Skeletal muscle cell (primary cell): Measurements from ENCODE around the gene CTSF.
"Not testable (repeated sequence)": the region's sequence is repeated elsewhere in the genome, so short reads cannot be mapped to it uniquely, and the experiment has no call there.

Experiments
- DNase-seq: peaks from one replicate; pipeline ENCODE4 v3.0.0-alpha.2; 2010; ENCODE audit warnings: low read depth
- H3K4me3 ChIP-seq: 2 replicates; pipeline ENCODE4 v1.5.1; 2011; ENCODE audit warnings: low read depth, mild to moderate bottlenecking, control low read depth, low read length, moderate library complexity

CTSF gene

DNA sequence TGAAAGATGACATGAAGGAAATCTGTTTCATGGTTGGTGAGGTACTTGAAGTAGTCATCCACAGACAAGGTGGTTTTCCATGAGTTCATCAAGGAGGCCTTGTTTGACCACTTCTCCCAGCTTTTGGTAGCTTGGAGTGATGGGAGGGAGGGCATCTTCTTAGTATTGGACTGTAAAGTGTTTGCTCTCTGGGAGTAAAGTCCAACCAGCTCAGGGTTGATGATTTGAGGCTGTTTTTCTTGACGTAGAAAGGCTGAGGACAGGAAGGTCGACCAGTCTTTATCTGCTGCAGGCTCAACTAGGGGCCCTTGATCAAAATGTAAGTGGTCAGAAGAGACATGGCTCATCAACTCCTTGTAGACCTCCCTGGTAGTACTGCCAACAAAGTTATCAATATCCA lies 22.8 kb upstream of the CTSF start:
- no peak for DNase-seq
- no peak overlapping the region for H3K4me3 ChIP-seq

DNA sequence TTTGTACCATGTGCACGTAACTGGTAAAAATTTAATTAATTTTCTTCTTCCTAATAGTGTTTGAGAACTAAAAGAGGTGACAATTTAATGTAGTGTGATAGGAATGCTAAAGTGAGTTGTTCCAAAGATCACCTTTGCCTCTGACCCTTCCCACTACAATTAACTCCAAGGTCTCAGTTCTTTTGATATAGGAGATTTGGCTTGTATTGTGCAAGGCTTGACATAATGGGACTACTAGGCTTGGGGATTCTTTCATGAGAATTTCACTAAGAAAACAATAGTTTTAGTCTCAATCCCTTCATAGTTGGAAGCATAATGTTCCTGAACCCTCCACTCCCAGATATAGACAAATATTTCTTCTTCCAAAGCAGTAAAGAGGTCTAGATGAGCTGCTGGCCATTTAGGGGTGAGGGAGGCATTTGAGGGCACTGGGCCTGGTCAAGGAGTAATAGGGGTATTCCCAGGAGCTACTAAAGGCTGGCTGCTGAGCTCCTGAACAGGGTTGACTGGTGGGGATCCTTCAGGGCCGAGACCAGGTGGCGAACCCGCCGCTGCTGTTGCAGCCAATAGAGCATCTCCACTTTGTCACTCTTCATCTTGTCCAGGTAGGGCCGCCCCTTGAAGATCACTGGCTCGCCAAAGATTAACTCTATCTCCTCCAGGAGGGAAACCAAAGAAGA lies 21.7 kb upstream of the CTSF start:
- no peak overlapping the region for H3K4me3 ChIP-seq
- no peak for DNase-seq

DNA sequence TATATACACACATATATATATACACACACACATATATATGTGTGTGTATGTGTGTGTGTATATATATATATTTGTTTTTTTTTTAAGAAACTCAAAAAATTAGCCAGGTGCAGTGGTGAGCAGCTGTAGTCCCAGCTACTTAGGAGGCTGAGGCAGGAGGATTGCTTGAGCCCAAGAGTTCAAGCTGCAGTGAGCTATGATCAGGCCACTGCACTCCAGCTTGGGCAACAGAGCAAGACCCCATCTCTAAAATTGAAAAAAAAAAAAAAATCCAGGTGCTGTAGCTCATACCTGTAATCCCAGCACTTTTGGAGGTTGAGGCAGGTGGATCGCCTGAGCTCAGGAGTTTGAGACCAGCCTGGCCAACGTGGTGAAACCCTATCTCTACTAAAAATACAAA lies 20.9 kb upstream of the CTSF start:
- DNase-seq, H3K4me3 ChIP-seq: not testable (repeated sequence)

DNA sequence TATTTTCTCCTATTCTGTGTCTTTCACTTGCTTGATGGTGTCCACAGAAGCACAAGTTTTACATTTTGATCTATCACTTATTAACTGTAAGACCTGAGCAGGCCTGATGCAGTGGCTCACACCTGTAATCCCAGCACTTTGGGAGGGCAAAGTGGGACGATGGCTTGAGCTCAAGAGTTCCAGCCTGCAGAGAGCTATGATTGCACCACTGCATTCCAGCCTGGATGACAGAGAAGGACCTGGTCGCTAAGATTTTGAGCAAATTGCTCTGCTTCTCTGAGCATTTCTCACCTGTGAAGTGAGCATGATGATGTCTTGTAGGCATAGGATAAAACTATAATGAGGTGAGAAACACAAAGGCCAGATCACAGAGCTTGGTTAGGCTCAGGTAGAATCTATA lies 17.7 kb upstream of the CTSF start:
- no peak for DNase-seq
- no peak overlapping the region for H3K4me3 ChIP-seq

DNA sequence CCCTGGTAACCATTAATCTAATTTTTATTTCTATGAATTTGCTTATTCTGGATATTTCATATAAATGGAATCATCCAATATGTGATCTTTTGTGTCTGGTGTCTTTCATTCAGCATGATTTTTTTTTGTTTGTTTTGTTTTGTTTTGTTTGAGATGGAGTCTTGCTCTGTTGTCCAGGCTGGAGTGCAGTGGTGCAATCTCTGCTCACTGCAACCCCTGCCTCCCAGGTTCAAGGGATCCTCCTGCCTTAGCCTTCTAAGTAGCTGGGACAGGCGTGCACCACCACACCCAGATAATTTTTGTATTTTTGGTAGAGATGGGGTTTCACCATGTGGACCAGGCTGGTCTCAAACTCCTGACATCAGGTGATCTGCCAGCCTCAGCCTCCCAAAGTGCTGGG lies 17.0 kb upstream of the CTSF start:
- DNase-seq: not testable (repeated sequence)

DNA sequence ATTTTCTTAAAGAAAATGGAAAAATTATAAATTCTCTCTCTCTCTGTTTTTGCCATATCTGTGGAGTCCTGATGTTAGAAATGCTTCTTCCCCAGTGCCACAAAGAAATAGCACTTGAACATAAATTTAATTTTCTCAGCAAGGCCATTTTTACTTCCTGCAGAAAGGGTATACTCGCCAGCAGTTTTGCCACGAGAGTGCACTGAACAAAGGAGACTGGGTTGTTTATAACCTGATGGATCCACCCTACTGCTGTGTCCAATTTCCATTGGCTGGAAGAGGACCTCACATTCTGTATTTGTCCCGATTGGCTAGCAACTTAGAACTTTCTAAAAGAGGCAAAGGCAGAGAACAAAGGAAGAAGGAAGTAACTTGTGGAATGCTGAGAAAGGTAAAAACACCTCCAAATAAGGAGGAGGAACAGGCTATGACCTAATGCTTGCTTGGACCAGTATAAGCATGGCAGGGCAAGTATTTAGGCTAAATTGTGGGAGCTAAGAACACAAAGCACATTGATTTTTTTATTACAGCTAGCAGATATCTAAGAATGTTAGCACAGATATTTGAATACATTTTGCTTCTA lies 14.2 kb upstream of the CTSF start:
- not testable (repeated sequence) for DNase-seq, H3K4me3 ChIP-seq

More for the DNA sequence above, 17.0 kb upstream of the CTSF start:
- H3K4me3 ChIP-seq: not testable (repeated sequence)

DNA sequence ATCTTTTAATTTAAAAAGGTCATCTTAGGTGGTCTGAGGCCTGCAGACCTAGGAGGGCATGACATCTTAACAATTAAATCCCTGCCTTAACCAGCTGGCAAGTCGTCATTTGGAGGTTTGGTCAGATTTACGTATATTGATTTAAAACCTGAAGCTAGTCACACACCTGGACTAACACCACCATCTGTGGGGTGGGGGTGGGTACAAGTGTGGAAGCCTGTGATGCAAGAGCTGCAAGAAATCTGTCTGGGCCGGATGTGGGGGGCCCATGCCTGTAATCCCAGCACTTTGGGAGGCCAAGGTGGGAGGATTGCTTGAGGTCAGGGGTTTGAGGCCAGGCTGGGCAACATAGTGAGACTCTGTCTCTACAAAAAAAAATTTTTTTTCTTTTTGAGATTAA lies 12.9 kb upstream of the CTSF start:
- no peak for DNase-seq
- H3K4me3 ChIP-seq: no peak overlapping the region

DNA sequence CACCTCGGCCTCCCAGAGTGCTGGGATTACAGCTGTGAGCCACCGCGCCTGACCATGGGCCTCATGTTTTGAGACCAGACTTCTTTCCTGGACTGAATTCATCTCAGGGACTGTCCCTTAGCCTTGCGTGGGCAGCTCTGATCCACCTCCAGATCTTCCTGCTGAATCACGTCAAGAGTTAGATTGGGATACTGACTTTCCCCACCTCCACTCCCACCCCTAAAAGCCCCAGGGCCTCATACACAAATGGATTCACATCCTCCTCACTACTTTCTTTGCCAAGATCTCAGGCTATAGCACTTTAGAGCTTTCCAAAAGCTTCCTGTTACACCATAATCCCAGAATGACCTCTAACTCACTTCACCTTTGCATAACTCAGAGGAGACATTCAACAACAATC lies 12.4 kb upstream of the CTSF start:
- peak; percentile 75 for DNase-seq
- no peak overlapping the region for H3K4me3 ChIP-seq

DNA sequence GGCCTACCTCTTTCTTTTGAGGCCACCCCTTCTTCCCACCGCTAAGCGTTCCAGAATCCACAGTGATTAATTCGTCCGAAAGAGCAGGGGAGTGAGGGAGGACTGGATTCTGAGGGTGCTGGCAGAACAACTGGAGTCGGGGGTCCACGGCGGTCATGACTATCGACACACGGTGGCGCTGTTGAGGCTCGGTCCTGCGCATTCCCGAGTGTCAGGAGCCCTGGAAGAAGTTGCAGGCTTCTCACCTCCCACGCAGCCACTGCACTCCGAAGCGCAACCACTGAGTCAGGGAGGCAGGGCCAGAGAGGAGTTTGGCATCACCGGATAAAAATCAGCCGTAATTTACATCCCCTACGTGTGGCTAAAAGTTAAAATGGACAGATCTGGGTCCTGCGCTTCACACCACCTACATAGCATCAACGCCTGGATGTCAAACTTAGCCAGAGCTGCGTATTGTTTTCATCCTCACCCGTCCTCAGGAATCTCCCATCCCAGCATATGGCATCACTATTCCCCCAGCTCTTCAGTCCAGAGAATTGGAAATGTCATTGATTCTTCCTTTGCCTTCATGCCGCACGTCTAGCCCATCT lies 10.7 kb upstream of the CTSF start:
- DNase-seq: peak; percentile 49
- H3K4me3 ChIP-seq: no peak overlapping the region

DNA sequence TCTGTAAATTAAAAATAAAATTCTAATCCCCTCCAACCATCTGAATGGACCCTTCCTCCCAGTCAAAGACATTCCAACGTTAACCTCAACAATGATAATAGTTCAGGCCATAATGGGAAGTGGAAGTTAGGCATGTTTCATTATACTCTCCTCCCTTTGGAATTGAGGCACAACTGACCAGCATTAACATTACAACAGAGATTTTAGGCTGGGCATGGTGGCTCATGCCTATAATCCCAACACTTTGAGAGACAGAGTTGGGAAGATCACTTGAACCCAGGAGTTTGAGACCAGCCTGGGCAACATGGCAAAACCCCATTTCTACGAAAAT lies 2.4 kb upstream of the CTSF start:
- no peak for DNase-seq
- H3K4me3 ChIP-seq: no peak overlapping the region

DNA sequence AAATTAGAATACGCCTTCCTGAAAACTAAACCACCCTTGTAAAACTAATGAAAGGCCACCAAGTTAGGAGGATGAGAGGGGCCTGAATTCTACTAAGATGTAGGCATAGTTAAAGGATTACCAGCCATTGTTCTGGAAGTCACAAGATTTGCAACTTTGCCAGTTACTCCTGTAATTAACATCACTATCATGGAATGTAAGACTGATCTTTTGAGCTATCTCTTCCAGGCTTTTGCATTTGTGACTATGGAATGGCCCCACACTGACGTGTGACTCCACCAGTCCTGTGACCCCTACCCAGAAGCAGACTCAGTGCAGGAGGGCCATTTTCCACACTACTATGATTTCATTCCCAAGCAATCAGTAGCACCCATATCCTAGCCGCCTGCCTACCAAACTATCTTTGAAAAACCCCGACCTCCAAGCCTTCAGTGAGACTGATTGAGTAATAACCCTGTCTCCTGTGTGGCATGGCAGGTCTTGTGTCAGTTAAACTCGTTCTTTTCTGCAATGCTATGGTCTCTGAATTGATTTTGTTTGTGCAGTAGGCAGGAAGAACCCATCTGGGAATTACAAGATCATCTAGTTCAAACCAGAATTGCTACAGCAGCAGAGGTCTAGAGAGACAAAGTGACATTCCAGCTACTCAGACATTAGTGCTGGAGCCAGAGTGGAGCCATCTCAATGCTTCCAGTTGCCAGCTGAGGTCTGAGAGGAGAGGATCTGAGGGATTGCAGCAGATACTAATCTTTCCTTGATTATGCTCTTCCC lies 1.9 kb upstream of the CTSF start:
- no peak overlapping the region for H3K4me3 ChIP-seq

DNA sequence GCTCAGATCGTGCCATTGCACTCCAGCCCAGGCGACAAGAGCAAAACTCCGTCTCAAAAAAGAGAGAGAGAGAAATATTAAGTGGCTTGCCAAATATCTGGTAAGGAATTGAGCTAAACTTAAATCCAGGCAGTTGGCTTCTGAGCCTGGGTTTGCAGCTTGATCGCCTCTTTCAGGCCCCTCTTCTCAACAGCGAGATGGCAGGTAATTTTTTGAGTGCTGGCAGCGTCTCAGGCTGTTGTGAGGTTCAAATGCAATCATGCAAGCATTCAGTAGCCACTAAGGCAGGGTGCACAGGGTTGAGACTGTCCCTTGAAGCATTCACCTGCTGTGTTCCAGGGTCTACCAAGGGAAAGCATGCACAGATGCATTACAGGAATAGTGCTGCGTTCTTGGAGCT lies 670 bp upstream of the CTSF start:
- H3K4me3 ChIP-seq: no peak overlapping the region
- no peak for DNase-seq

More for the DNA sequence above, 1.9 kb upstream of the CTSF start:
- no peak for DNase-seq

DNA sequence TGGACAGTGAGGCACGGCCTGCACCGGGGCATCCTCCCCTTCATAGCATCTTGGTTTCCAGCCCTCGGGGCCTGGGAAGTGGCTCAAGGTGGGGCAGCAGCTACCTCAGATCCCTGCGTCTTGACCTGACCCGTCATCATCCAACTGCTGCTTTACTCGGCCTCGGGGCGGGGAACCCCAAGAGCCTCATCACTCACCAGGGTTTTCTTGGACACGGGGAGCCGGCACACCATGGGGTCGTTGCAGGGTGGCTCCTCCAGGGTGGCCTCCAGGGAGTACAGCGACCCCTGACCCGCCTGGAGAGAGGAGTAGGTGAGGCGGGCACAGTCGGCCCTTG lies 651 bp downstream of the CTSF start:
- H3K4me3 ChIP-seq: peak overlapping the region; percentile 52
- no peak for DNase-seq

DNA sequence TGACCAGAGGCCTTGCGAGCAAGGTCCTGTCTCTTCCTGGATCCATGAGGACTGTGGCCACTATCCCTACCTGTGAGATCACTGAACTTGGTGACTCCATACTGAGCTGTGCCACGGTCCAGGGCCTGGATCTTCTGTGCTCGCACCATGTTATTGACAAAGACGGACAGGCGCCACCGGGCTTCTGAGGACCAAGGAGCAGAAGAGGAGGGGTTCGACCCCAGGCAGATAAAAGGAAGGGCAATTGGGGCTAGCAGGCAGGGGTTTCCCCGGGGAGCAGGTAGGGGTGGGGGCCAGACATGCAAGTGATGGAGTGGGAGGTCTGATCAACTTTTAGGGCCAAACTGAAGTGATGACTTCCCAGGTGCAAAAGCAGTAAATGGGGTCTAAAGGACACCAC lies 2.2 kb downstream of the CTSF start:
- DNase-seq: no peak

DNA sequence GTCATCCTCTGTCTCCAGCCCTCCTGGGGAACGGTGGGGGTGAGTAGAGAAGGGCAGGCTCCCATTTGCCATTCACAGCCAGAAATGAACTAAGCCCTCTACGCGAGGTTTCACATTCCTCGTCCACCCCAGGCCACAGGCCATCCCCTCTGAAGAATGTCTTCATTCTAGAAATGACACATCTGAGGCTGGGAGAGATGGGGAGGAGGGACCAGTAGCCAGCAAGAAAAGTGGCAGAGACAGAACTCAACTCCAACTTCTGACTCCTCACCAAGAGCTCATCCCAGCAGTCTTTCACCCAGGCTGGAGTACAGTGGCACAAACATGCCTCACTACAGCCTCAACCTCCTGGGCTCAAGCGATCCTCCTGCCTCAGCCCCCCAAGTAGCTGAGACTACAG lies 3.4 kb downstream of the CTSF start:
- H3K4me3 ChIP-seq: no peak overlapping the region
- no peak for DNase-seq

More for the DNA sequence above, 2.2 kb downstream of the CTSF start:
- H3K4me3 ChIP-seq: no peak overlapping the region

DNA sequence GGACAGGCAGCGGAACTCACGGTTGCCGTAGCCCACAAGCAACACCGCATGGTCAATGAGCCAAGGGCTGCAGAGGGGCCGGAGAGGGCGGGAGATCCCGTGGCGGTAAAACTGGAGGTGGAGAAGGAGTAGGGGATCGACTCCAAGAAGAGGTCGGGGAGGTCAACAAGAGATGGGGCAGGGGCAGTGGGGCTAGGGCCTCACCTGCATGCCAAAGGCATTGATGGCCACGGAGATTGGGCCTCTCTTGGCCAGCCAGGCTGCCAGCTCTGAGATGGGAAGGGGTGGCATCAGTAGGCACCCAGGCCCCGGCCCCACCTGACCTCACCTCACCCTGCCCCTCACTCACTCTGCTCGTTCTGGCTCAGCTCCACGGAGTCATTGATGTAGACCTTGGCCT lies 3.9 kb downstream of the CTSF start:
- no peak overlapping the region for H3K4me3 ChIP-seq
- DNase-seq: no peak

DNA sequence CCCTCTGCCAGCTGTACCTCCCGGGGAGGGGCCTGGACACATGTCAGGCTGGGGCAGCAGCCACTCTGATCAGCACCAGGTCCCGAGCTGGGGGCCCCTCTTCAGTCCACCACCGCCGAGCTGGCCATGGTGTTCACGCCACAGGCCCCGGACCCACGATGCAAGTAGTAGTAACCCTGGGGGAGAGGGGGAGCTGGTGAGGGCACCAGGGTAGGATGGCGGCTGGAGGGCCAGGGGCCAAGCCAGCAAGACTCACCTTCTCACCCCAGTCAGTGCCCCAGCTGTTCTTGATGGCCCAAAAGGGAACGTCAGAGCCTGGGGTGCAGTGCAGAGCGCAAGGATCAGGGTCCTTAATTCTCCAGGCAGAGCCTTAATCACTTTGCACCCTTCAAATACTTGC lies 4.6 kb downstream of the CTSF start:
- no peak overlapping the region for H3K4me3 ChIP-seq
- DNase-seq: no peak

DNA sequence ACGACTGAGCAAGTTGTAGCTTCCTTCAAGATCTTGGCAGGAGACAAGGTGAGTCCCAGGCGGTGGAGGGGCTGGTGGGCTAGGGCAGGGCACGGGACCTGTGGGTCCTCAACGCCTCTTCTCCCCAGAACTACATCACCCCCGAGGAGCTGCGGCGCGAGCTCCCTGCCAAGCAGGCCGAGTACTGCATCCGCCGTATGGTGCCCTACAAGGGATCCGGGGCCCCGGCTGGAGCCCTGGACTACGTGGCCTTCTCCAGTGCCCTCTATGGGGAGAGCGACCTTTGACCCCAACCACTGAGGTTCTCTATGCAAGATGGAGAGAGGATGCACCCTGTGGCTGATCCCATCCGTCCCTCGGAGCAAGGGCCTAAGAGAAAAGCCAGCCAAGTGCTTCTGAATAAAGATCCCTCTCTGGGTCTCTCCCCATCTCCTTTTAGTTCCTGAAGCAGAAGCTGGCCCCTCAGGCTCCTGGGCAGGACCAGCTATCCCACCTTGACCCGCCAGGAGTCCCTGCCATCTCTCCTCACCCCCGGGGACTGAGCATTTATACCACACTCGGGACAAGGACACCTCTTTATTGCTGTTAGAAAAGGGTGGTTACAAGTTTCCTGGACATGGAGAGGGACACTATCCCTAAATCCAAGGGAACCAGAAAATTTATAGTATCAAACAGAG lies 5.4 kb downstream of the CTSF start:
- no peak for DNase-seq
- H3K4me3 ChIP-seq: no peak overlapping the region

DNA sequence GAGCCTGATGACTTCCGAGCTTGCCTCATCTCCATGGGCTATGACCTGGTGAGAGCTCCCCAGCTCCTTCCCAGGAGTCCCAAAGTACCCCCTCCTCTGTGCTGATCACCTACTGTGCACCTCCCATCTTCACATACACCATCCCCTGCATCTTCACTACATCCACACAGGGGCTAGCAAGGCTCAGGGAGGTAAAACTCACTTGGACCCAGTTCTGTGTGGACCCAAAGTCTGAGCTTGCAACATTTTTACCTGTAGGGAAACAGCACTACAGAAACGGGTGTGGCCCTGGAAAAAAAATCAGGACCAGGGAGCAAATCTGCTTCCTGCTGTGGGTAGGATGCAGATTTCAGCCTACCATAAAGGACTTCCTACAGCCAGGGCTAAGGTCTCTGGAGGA lies 6.1 kb downstream of the CTSF start:
- no peak overlapping the region for H3K4me3 ChIP-seq
- no peak for DNase-seq

DNA sequence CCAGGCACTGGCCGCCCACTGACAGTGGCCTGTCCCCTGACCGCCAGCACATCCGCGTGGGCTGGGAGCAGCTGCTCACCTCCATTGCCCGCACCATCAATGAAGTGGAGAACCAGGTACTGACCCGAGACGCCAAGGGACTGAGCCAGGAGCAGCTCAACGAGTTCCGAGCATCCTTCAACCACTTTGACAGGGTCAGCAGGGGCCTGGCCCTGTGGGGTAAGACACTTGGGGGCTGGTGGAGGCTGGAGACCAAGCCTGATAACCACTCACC lies 6.5 kb downstream of the CTSF start:
- no peak for DNase-seq
- H3K4me3 ChIP-seq: no peak overlapping the region
